ENCODE measurements around the gene SLC22A7.
"Not testable (repeated sequence)": the region's sequence is repeated elsewhere in the genome, so short reads cannot be mapped to it uniquely, and the experiment has no call there.

The SLC22A7 gene

GRCh38 chr6:43347444-43347843 lies 49.4 kb downstream of the SLC22A7 start:
- DNase-seq = no peak

GRCh38 chr6:43351951-43352350 lies 53.9 kb downstream of the SLC22A7 start:
- DNase-seq = not testable (repeated sequence)
